Panc1 (cell line): ENCODE results near the gene LBR.

Experiments used
- CTCF ChIP-seq: fragments of 450-650 bp; IDR thresholded peaks from 2 replicates; pipeline ENCODE4 v1.5.1; 2017; ENCODE audit warnings: mild to moderate bottlenecking
- POLR2AphosphoS5 ChIP-seq: IDR thresholded peaks from 2 replicates; pipeline ENCODE4 v1.6.1; 2012; ENCODE audit warnings: mild to moderate bottlenecking, low read depth, low read length, moderate library complexity
- SIN3A ChIP-seq: IDR thresholded peaks from 2 replicates; pipeline ENCODE4 v1.6.1; 2012; ENCODE audit warnings: low read depth, mild to moderate bottlenecking, low read length, moderate library complexity, borderline replicate concordance; ENCODE audit not compliant: insufficient read depth

GRCh38 chr1:225460021-225460736 lies 32.3 kb upstream of the LBR start:
- TF ChIP-seq CTCF (no peak), POLR2AphosphoS5 (no peak), SIN3A (no peak)
